ENCODE data around the gene ENTHD1. TPM values are rescaled to one million over a fixed set of nuclear protein-coding genes. Genes with fewer than 3 reads are reported as not detected.
"Not testable (repeated sequence)": the region's sequence is repeated elsewhere in the genome, so short reads cannot be mapped to it uniquely, and the experiment has no call there.

Gene ENTHD1
- total and polyA plus RNA-seq, 8 donors = 0.16 TPM; not detected in 7

DNA sequence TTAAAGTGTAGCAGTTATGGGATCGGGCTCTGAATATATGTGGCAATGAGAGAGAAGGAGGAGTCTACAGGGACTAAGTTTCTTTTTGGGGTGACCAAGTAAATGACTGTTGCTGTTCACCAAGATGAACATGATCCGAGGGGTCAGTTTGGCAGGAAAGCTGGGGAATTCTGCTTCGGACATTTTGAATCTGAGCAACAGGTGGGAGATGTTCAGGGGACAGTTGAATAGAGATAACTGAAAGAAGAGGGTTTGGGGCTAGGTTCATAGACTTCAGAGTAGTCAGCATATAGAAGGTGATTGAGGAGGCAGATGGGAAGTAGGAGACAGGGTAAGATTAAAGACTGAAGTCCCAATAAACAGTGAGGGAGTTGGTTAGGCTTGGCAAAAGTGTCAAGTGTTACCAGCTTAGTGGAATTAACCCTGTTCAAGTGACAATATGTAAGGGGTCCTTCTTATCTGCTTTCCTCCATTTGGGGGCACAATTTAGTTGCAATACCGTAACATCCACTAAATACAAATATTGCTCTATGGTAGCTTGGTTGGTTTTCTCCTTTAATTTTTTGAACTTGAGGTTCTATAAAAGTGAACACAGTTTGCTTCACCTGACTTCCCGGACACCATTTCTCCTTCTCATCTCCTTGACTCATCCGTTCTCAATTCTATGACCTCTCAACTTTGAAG is 2.9 kb upstream of the ENTHD1 start:
- DNase-seq (no peak), ATAC-seq (no peak)
- Histone ChIP-seq H3K36me3 (no peaks in the 10 kb centered on the region), H3K27me3 (peaks cover 0 to 13% of the 10 kb centered on the region in 2 donors), H3K9me3 (no peaks in the 10 kb centered on the region), H3K4me3 (no peak overlapping the region), H3K4me1 (peaks cover 0 to 18% of the 10 kb centered on the region in 2 donors), H3K27ac (no peak overlapping the region)
- TF ChIP-seq, protein P1, sequence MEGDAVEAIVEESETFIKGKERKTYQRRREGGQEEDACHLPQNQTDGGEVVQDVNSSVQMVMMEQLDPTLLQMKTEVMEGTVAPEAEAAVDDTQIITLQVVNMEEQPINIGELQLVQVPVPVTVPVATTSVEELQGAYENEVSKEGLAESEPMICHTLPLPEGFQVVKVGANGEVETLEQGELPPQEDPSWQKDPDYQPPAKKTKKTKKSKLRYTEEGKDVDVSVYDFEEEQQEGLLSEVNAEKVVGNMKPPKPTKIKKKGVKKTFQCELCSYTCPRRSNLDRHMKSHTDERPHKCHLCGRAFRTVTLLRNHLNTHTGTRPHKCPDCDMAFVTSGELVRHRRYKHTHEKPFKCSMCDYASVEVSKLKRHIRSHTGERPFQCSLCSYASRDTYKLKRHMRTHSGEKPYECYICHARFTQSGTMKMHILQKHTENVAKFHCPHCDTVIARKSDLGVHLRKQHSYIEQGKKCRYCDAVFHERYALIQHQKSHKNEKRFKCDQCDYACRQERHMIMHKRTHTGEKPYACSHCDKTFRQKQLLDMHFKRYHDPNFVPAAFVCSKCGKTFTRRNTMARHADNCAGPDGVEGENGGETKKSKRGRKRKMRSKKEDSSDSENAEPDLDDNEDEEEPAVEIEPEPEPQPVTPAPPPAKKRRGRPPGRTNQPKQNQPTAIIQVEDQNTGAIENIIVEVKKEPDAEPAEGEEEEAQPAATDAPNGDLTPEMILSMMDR (IDR thresholded peaks at IDR 0.05) = no peak
- intact Hi-C loops (cut with DNase I) = no loop called here

DNA sequence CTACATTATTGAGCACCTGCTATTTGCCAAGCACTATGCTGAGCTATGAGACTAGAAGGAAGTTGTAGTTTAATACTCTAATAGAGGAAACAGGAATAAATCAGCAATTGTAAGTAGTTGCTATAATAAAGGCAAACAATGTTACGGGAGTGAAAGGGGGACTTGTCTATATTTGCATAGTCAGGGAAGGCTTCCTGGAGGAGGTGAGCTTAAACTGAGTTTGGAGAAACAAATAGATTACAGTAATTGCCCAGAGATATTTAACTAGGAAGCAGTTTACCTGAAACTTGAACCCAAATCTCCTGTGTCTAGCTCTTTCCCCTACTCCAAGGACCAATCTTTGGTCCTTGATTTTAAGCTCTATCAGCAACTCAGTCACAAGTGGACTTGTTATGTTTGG is 2.1 kb upstream of the ENTHD1 start:
- DNase-seq (no peak), ATAC-seq (no peak)
- TF ChIP-seq, protein P1 (IDR thresholded peaks at IDR 0.05) = no peak
- intact Hi-C loops (cut with DNase I) = no loop called here
- peaks cover 0 to 18% of the 10 kb centered on the region in 2 donors for H3K4me1 ChIP-seq
- H3K9me3 ChIP-seq = no peaks in the 10 kb centered on the region
- H3K4me3 ChIP-seq = no peak overlapping the region
- H3K27me3 ChIP-seq = peaks cover 0 to 13% of the 10 kb centered on the region in 2 donors
- no peak overlapping the region for H3K27ac ChIP-seq
- H3K36me3 ChIP-seq = no peaks in the 10 kb centered on the region

DNA sequence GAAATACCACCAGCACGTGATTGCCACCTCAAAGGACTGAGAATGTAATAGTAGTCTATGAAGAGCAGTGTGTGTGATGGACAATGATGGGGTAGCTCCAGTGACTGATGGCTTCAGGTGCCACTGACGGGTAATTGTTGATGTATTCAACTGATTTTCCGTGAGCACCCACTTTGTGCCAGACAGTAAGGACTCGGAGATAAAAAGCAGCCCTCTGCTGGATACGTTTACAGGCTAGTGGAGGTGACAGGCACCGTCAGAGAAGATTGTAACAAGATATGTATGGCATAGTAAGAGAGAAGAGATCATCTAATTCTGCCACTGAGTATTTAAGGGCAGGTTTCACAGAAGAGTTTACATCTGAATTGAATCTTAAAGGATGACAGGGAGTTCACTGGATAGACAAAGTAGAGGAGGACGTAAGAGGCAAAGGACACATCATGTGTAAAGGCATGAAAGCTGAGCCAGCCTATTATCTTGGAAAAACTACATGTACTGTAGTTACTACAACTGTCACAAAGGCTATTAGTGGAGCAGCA is 1.1 kb upstream of the ENTHD1 start:
- Histone ChIP-seq H3K27ac (no peak overlapping the region), H3K27me3 (peaks cover 0 to 8% of the 10 kb centered on the region in 2 donors), H3K36me3 (no peaks in the 10 kb centered on the region), H3K4me3 (no peak overlapping the region), H3K9me3 (no peaks in the 10 kb centered on the region), H3K4me1 (peaks cover 0 to 18% of the 10 kb centered on the region in 2 donors)
- intact Hi-C loops (cut with DNase I) = no loop called here
- TF ChIP-seq, protein P1 (IDR thresholded peaks at IDR 0.05) = no peak
- ATAC-seq (no peak), DNase-seq (no peak)

DNA sequence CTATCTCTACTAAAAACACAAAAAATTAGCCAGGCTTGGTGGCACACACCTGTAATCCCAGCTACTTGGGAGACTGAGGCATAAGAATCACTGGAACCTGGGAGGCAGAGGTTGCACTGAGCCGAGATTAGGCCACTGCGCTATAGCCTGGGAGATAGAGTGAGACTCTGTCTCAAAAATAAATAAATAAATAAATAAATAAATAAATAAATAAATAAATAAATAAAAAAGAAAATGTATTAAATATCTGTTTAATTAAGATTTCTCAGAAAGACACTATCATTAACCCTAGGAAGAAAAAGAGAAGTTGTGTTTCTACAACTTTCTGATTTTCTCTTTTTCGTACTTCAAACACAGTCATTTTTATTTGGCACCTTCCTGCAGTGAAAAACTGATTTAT is 3.6 kb downstream of the ENTHD1 start:
- H3K9me3 ChIP-seq; DNase-seq; H3K36me3 ChIP-seq; intact Hi-C loops (cut with DNase I); H3K4me3 ChIP-seq; H3K27me3 ChIP-seq; ATAC-seq; H3K27ac ChIP-seq; H3K4me1 ChIP-seq: not testable (repeated sequence)

DNA sequence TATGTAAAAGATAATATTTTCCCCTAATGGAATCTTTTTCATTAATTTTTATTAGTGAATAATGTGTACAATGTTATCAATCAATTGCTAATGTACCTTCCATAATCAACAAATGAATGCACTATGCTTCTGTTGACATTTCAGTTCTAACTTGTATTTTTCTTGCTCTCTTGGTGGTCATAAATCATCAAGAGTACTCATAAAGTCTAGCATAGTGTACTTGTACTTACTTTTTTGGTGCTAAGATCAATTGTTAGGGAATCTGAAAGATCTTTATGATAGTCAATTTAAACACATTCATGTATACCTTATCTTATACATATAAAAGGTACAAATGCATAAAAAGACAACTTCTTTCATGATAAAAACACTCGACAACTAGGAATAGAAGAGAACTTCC is 10.5 kb downstream of the ENTHD1 start:
- no peak overlapping the region for H3K27ac ChIP-seq
- no peaks in the 10 kb centered on the region for H3K4me1 ChIP-seq
- TF ChIP-seq, protein P1 (IDR thresholded peaks at IDR 0.05) = no peak
- intact Hi-C loops (cut with DNase I) = no loop called here
- H3K4me3 ChIP-seq = no peak overlapping the region
- DNase-seq (no peak), ATAC-seq (no peak)
- H3K27me3 ChIP-seq = no peaks in the 10 kb centered on the region
- no peaks in the 10 kb centered on the region for H3K9me3 ChIP-seq
- H3K36me3 ChIP-seq = no peaks in the 10 kb centered on the region
